Tibial artery (tissue), 4 donors: ENCODE results near the gene ZNF331.

Experiments used
- DNase-seq, 2 donors: peaks; one replicate each; pipeline ENCODE4 v3.0.0-alpha.2; 2019
- H3K27ac ChIP-seq, 2 donors: fragments of 200-600 bp; sonication (generic) in 1 of 2; 1 replicate in 1 of 2; 2 replicates in 1 of 2; pipeline ENCODE4 v1.5.1; 2018 to 2019; ENCODE audit warnings: mild to moderate bottlenecking in 1 of 2
- H3K27me3 ChIP-seq, 2 donors: fragments of 200-600 bp; sonication (generic) in 1 of 2; one replicate each; pipeline versions ENCODE4 v1.5.1 to v1.6.0; 2016 to 2019
- H3K36me3 ChIP-seq, 3 donors: fragments of 200-600 bp; sonication (generic) in 2 of 3; one replicate each; pipeline ENCODE4 v1.5.1; 2016 to 2019; ENCODE audit warnings: mild to moderate bottlenecking in 2 of 3
- H3K4me1 ChIP-seq, 4 donors: fragments of 200-600 bp; sonication (generic) in 2 of 4; 1 replicate in 3 of 4; 2 replicates in 1 of 4; pipeline ENCODE4 v1.5.1; 2016 to 2019
- H3K4me3 ChIP-seq, 2 donors: fragments of 200-600 bp; sonication (generic) in 1 of 2; 1 replicate in 1 of 2; 2 replicates in 1 of 2; pipeline ENCODE4 v1.5.1; 2018 to 2019; ENCODE audit warnings: mild to moderate bottlenecking in 2 of 2
- H3K9me3 ChIP-seq, 3 donors: fragments of 200-600 bp; sonication (generic) in 1 of 3; one replicate each; pipeline ENCODE4 v1.5.1; 2016 to 2019
- intact Hi-C: fragments of 100-400 bp; cut with DNase I; formaldehyde crosslinking; loops from one replicate; pipeline ENCODE4 v1.15.0; 2023; ENCODE audit warnings: low total_unique reads
- TF ChIP-seq, protein P1 (sequence below), 2 experiments: fragments of 200-600 bp in 1 of 2; fragments of 450-650 bp in 1 of 2; IDR thresholded peaks; one replicate each; pipeline ENCODE4 v1.5.1; 2017 to 2019; ENCODE audit warnings: antibody characterized with exemption in 2 of 2, mild to moderate bottlenecking in 1 of 2, moderate library complexity in 1 of 2

ZNF331 gene

DNA sequence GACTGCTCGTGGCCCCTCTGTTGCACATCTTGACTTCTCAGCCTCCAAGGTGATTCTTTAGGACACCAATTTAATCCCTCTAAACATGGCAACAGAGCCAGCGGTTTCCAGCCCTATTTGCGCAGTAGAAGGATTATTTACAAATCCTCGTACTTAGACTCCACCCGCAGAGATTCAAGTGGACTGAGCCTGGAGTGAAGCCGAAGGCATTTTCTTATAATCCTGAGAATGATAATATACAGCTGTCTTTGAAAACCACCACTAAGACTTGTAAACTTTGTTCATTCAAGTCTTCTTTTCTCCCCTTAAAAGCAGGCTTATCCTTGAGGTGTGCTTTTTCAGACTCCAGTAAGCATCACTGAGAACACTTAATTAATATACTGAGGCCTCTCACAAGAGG lies 89.0 kb downstream of the ZNF331 start:
- no peak for DNase-seq
- Histone ChIP-seq H3K27ac (no peak overlapping the region), H3K27me3 (no peaks in the 10 kb centered on the region)

More for the DNA sequence above, 89.0 kb downstream of the ZNF331 start:
- no peaks in the 10 kb centered on the region for H3K36me3 ChIP-seq
- H3K4me3 ChIP-seq = no peak overlapping the region
- H3K9me3 ChIP-seq = no peaks in the 10 kb centered on the region
- TF ChIP-seq, protein P1, sequence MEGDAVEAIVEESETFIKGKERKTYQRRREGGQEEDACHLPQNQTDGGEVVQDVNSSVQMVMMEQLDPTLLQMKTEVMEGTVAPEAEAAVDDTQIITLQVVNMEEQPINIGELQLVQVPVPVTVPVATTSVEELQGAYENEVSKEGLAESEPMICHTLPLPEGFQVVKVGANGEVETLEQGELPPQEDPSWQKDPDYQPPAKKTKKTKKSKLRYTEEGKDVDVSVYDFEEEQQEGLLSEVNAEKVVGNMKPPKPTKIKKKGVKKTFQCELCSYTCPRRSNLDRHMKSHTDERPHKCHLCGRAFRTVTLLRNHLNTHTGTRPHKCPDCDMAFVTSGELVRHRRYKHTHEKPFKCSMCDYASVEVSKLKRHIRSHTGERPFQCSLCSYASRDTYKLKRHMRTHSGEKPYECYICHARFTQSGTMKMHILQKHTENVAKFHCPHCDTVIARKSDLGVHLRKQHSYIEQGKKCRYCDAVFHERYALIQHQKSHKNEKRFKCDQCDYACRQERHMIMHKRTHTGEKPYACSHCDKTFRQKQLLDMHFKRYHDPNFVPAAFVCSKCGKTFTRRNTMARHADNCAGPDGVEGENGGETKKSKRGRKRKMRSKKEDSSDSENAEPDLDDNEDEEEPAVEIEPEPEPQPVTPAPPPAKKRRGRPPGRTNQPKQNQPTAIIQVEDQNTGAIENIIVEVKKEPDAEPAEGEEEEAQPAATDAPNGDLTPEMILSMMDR (IDR thresholded peaks at IDR 0.05) = no peak
- no peaks in the 10 kb centered on the region for H3K4me1 ChIP-seq
- intact Hi-C loops = no loop called here
